Activated T-cell treated with anti-CD3 and anti-CD28 coated beads, Interleukin-2, amount 50 U/mL, for 72 hours (primary cell): ENCODE results near the gene MMP28. TPM values are rescaled to one million over a fixed set of nuclear protein-coding genes. Genes with fewer than 3 reads are reported as not detected.
A peak's percentile ranks its signal among the peaks of the same experiment; 100 is the strongest.

ENCODE experiments used
- ATAC-seq, 2 donors: fragments of 150-1000 bp; cut with Tn5 transposase; replicated peaks in 1 of 2; 2 replicates each; pipeline ENCODE4 v1.10.0; 2021; ENCODE audit warnings: moderate library complexity in 2 of 2, mild to moderate bottlenecking in 1 of 2
- DNase-seq, 2 donors: peaks; one replicate each; pipeline ENCODE4 v3.0.0; 2021 to 2022; ENCODE audit warnings: mixed read lengths in 1 of 2
- H3K27ac Mint-ChIP-seq: one replicate; pipeline ENCODE4 v1.8.0; 2022; ENCODE audit warnings: mild to moderate bottlenecking, moderate library complexity, mixed read lengths
- H3K27me3 Mint-ChIP-seq: one replicate; pipeline ENCODE4 v1.8.0; 2022; ENCODE audit warnings: low read depth, mixed read lengths
- H3K36me3 Mint-ChIP-seq, 2 donors: one replicate each; pipeline ENCODE4 v1.8.0; 2022; ENCODE audit warnings: mixed read lengths in 2 of 2, mild to moderate bottlenecking in 1 of 2; ENCODE audit not compliant: insufficient read depth in 2 of 2
- H3K4me1 Mint-ChIP-seq: one replicate; pipeline ENCODE4 v1.8.0; 2022; ENCODE audit warnings: low read depth, mixed read lengths
- H3K4me3 Mint-ChIP-seq, 2 donors: one replicate each; pipeline ENCODE4 v1.8.0; 2022; ENCODE audit warnings: mild to moderate bottlenecking in 2 of 2, mixed read lengths in 2 of 2, moderate library complexity in 2 of 2
- H3K9me3 Mint-ChIP-seq, 2 donors: one replicate each; pipeline ENCODE4 v1.8.0; 2022; ENCODE audit warnings: mixed read lengths in 2 of 2
- total RNA-seq, 2 donors: library from RNA; stranded (reverse); gene quantifications; one replicate each; pipeline ENCODE4 v1.2.3, GENCODE V29; 2022

The MMP28 gene
- total RNA-seq, 2 donors from 2014 or later: 0.96 TPM; not detected in 1

- peaks cover 7% of the 10 kb centered on the region for H3K27me3 Mint-ChIP-seq
Measured at GRCh38 chr17:35769895-35770486, 25.4 kb downstream of the MMP28 start.

GRCh38 chr17:35768797-35769196 lies 26.6 kb downstream of the MMP28 start:
- H3K27ac Mint-ChIP-seq: no peak overlapping the region
- peaks cover 0 to 1% of the 10 kb centered on the region in 2 donors for H3K36me3 Mint-ChIP-seq
- ATAC-seq (no peak), DNase-seq (no peak)
- H3K4me3 Mint-ChIP-seq: no peak overlapping the region
- peaks cover 7% of the 10 kb centered on the region for H3K27me3 Mint-ChIP-seq
- H3K9me3 Mint-ChIP-seq: no peaks in the 10 kb centered on the region
- H3K4me1 Mint-ChIP-seq: peaks cover 8% of the 10 kb centered on the region

More at GRCh38 chr17:35769895-35770486, 25.4 kb downstream of the MMP28 start:
- Mint-ChIP-seq H3K4me1 (peaks cover 3% of the 10 kb centered on the region), H3K27ac (no peak overlapping the region), H3K36me3 (no peaks in the 10 kb centered on the region), H3K4me3 (no peak overlapping the region), H3K9me3 (no peaks in the 10 kb centered on the region)
- no peak for ATAC-seq
- DNase-seq: no peak

- no peaks in the 10 kb centered on the region for H3K9me3 Mint-ChIP-seq
- DNase-seq: no peak
- H3K36me3 Mint-ChIP-seq: peaks cover 0 to 1% of the 10 kb centered on the region in 2 donors
- ATAC-seq: no peak
- no peak overlapping the region for H3K4me3 Mint-ChIP-seq
- peaks cover 8% of the 10 kb centered on the region for H3K4me1 Mint-ChIP-seq
- H3K27ac Mint-ChIP-seq: no peak overlapping the region
- peaks cover 3% of the 10 kb centered on the region for H3K27me3 Mint-ChIP-seq
Measured at GRCh38 chr17:35766903-35767510, 28.4 kb downstream of the MMP28 start.

- Mint-ChIP-seq H3K27me3 (no peaks in the 10 kb centered on the region), H3K4me1 (peaks cover 8% of the 10 kb centered on the region), H3K27ac (no peak overlapping the region), H3K36me3 (peaks cover 0 to 1% of the 10 kb centered on the region in 2 donors), H3K4me3 (no peak overlapping the region), H3K9me3 (no peaks in the 10 kb centered on the region)
- DNase-seq (no peak), ATAC-seq (no peak)
Measured at GRCh38 chr17:35766489-35766877, 29.0 kb downstream of the MMP28 start.

GRCh38 chr17:35765756-35766488 lies 29.5 kb downstream of the MMP28 start:
- Mint-ChIP-seq H3K36me3 (peaks cover 0 to 1% of the 10 kb centered on the region in 2 donors), H3K27ac (no peak overlapping the region), H3K27me3 (no peaks in the 10 kb centered on the region), H3K4me3 (no peak overlapping the region), H3K4me1 (peaks cover 8% of the 10 kb centered on the region), H3K9me3 (no peaks in the 10 kb centered on the region)
- ATAC-seq (no peak), DNase-seq (no peak)

GRCh38 chr17:35765086-35765710 lies 30.2 kb downstream of the MMP28 start:
- H3K27ac Mint-ChIP-seq: no peak overlapping the region
- H3K27me3 Mint-ChIP-seq: no peaks in the 10 kb centered on the region
- H3K9me3 Mint-ChIP-seq: no peaks in the 10 kb centered on the region
- peak overlapping the region; percentile 92 for H3K4me3 Mint-ChIP-seq
- peaks cover 8% of the 10 kb centered on the region for H3K4me1 Mint-ChIP-seq
- DNase-seq: no peak
- peaks cover 0 to 1% of the 10 kb centered on the region in 2 donors for H3K36me3 Mint-ChIP-seq
- ATAC-seq: no peak

DNA sequence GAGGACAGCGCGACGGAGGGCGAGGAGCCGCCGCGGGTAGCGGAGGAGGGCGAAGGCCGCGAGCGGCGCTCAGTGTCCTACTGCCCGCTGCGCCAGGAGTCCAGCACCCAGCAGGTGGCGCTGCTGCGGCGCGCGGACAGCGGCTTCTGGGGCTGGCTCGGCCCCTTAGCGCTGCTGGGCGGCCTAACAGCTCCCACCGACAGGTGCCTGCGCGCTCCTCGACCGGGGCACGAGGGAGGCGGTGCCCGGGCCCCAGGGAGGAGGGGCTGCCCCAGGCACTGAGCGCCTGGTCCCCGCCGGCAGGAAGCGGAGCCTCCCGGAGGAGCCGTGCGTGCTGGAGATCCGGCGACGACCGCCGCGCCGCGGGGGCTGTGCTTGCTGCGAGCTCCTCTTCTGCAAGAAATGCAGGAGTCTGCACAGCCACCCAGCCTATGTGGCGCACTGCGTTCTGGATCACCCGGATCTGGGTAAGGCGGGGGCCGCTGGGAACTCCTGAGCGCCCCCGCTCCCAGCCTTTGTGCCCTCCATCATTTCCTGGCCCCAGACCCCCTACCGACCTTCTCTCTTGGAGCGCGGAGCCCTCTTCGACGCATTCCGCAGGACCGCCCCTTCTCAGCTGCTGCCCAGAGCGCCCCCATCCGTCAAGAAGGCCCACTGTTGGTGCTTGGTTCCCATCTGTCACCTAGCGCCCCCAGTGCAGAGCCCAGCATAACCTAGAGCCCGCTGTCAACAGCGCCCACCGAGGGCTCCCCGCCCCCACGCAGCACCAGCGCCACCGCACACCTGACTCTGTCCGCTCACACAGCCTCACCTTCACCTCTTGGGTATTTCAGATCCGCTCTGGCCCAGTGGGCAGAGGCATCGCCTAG lies 31.1 kb downstream of the MMP28 start:
- DNase-seq (peak; percentile 92 to 95), ATAC-seq (peak; percentile 91 to 93)
- no peaks in the 10 kb centered on the region for H3K9me3 Mint-ChIP-seq
- H3K4me1 Mint-ChIP-seq: peaks cover 8% of the 10 kb centered on the region
- no peaks in the 10 kb centered on the region for H3K27me3 Mint-ChIP-seq
- H3K27ac Mint-ChIP-seq: peak overlapping the region; percentile 52
- peaks cover 0 to 1% of the 10 kb centered on the region in 2 donors for H3K36me3 Mint-ChIP-seq
- H3K4me3 Mint-ChIP-seq: peak overlapping the region; percentile 92

GRCh38 chr17:35763767-35764122 lies 31.7 kb downstream of the MMP28 start:
- Mint-ChIP-seq H3K4me1 (peaks cover 8% of the 10 kb centered on the region), H3K27ac (no peak overlapping the region), H3K9me3 (no peaks in the 10 kb centered on the region), H3K36me3 (peaks cover 0 to 1% of the 10 kb centered on the region in 2 donors), H3K27me3 (no peaks in the 10 kb centered on the region), H3K4me3 (peak overlapping the region; percentile 92)
- no peak for ATAC-seq
- DNase-seq: no peak

DNA sequence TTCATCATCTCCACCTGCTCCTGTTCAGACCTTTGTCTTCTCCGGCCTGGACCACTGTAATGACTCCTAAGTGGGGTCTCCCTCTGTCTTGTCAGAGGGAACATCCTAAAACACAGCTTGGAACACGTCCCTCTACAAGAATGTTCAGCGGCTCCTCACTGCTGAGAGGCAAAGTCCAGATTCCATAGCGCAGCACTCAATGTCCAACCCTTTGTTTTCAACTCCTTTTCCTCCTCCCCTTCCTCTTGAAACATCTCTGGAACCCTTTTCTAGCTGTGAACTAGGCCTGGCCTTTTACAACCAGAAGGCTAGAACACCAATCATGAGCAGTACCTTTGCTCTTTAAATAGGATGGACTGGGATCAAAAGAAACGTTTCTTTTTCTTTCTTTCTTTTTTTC lies 33.8 kb downstream of the MMP28 start:
- peaks cover 0 to 1% of the 10 kb centered on the region in 2 donors for H3K36me3 Mint-ChIP-seq
- no peaks in the 10 kb centered on the region for H3K27me3 Mint-ChIP-seq
- DNase-seq: no peak
- H3K27ac Mint-ChIP-seq: no peak overlapping the region
- peaks cover 8% of the 10 kb centered on the region for H3K4me1 Mint-ChIP-seq
- no peaks in the 10 kb centered on the region for H3K9me3 Mint-ChIP-seq
- H3K4me3 Mint-ChIP-seq: no peak overlapping the region
- ATAC-seq: no peak

DNA sequence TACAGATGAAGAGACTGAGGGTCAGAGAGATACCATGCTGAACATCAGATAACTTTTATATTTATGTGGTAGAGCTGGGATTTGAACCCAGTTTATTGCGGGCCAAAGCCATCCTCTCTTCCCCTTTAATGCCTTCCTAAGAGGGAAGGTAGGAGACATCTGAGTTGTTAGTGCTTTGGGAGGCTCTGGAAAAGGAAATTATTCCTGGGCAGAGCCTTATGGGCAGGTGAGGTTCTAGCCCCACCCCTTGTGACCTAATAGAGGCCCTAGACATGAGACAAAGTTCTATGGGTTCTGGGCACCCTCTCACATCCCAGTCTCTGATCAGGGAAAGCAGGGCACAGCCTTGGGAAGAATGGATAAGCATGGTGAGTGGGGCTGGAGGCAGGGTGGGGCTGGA lies 34.9 kb downstream of the MMP28 start, which contains the start of gene C17orf50:
C17orf50 (plus strand) TSS at position 301 of the 400 bp plus-strand sequence; CDS start at position 356, 55 bp downstream.
- no peaks in the 10 kb centered on the region for H3K27me3 Mint-ChIP-seq
- peaks cover 0 to 1% of the 10 kb centered on the region in 2 donors for H3K36me3 Mint-ChIP-seq
- no peak within 1 kb of the TSS for H3K27ac Mint-ChIP-seq
- ATAC-seq: no peak
- no peaks in the 10 kb centered on the region for H3K9me3 Mint-ChIP-seq
- H3K4me1 Mint-ChIP-seq: peaks cover 8% of the 10 kb centered on the region
- no peak within 1 kb of the TSS for H3K4me3 Mint-ChIP-seq
- no peak for DNase-seq

DNA sequence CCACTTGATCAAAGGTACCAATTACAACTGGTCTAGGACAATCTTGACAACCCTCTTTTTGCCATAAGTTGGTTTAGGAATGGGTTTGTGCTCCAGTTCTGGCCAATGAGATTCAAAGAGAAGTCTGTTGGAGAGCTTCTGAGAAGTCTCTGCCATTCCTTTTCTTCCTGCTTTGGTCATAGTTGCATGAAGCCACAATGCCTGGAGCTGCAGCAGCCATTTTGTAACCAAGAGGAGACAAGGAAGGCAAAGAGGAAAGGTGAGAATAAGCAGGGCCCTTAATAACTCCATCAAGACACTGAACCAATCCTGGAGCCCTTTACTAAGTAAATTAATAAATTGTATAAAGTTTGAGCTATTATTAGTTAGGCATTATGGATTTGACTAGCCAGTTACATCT lies 38.2 kb downstream of the MMP28 start:
- Mint-ChIP-seq H3K4me1 (no peaks in the 10 kb centered on the region), H3K4me3 (no peak overlapping the region), H3K9me3 (no peaks in the 10 kb centered on the region), H3K27me3 (no peaks in the 10 kb centered on the region), H3K36me3 (no peaks in the 10 kb centered on the region), H3K27ac (no peak overlapping the region)
- DNase-seq: no peak
- ATAC-seq: no peak

- no peaks in the 10 kb centered on the region for H3K9me3 Mint-ChIP-seq
- no peaks in the 10 kb centered on the region for H3K36me3 Mint-ChIP-seq
- H3K27me3 Mint-ChIP-seq: peaks cover 31% of the 10 kb centered on the region
- DNase-seq (no peak), ATAC-seq (no peak)
- no peak within 1 kb of the TSS for H3K27ac Mint-ChIP-seq
- no peak within 1 kb of the TSS for H3K4me3 Mint-ChIP-seq
- H3K4me1 Mint-ChIP-seq: peaks cover 25% of the 10 kb centered on the region
Measured at GRCh38 chr17:35752945-35753764, 42.3 kb downstream of the MMP28 start, which contains the start of gene GAS2L2. TSS of gene GAS2L2 (minus strand) at chr17:35753239. CDS start at chr17:35752850, 389 bp downstream.
